IMR-90 (cell line): ENCODE data around the gene DARS1. TPM values are rescaled to one million over a fixed set of nuclear protein-coding genes. Genes with fewer than 3 reads are reported as not detected.

Experiments used
- ATAC-seq: fragments of 200-7000 bp; cut with Tn5 transposase; 2 replicates; pipeline ENCODE4 v1.9.1; 2020; ENCODE audit warnings: low read depth, mild to moderate bottlenecking, moderate library complexity
- BruUV-seq: library from RNA; stranded (reverse); fragments of 400-500 nt; replicated peaks from 2 replicates; lab custom pipeline; 2021; lab: Mats Ljungman, UMichigan
- CTCF ChIA-PET: fragments of 300-600 bp; formaldehyde crosslinking; extraction: SDS; loops from one replicate; lab custom pipeline; 2021; ENCODE audit warnings: antibody characterized with exemption; lab: Yijun Ruan, JAX
- POLR2A ChIA-PET: fragments of 300-600 bp; sonication (Branson Sonifier 250); formaldehyde crosslinking; loops from one replicate; lab custom pipeline; 2022; ENCODE audit warnings: antibody characterized with exemption; ENCODE audit not compliant: unreplicated experiment; lab: Charles Lee
- DNase-seq: peaks from one replicate; pipeline ENCODE4 v3.0.0; 2013
- H2AFZ ChIP-seq: replicated peaks from 2 replicates; pipeline ENCODE3; 2013; ENCODE audit warnings: low read length, mild to moderate bottlenecking; ENCODE audit not compliant: poor library complexity
- H2AK5ac ChIP-seq: 2 replicates; pipeline ENCODE4 v1.6.1; 2013; ENCODE audit warnings: low read depth, low read length, inconsistent platforms
- H2AK9ac ChIP-seq: replicated peaks from 2 replicates; pipeline ENCODE3; 2013; ENCODE audit warnings: mild to moderate bottlenecking, low read depth, low read length, moderate library complexity; ENCODE audit not compliant: poor library complexity
- H2BK120ac ChIP-seq: 2 replicates; pipeline ENCODE4 v1.6.1; 2013; ENCODE audit warnings: low read depth, low read length, inconsistent platforms
- H2BK15ac ChIP-seq: 3 replicates; pipeline ENCODE4 v1.6.1; 2013; ENCODE audit warnings: low read depth, low read length, inconsistent platforms
- H2BK20ac ChIP-seq: 2 replicates; pipeline ENCODE4 v1.6.1; 2013; ENCODE audit warnings: low read depth, mild to moderate bottlenecking, inconsistent platforms, low read length, moderate library complexity
- H2BK5ac ChIP-seq: 2 replicates; pipeline ENCODE4 v1.6.1; 2013; ENCODE audit warnings: mild to moderate bottlenecking, low read depth, low read length, inconsistent platforms; ENCODE audit not compliant: poor library complexity, severe bottlenecking
- H3K14ac ChIP-seq: replicated peaks from 2 replicates; pipeline ENCODE4 v1.6.1; 2013; ENCODE audit warnings: low read depth, low read length, inconsistent platforms
- H3K18ac ChIP-seq: 2 replicates; pipeline ENCODE4 v1.6.1; 2013; ENCODE audit warnings: low read depth, low read length, control low read depth
- H3K23ac ChIP-seq: 2 replicates; pipeline ENCODE4 v1.6.1; 2013; ENCODE audit warnings: low read depth, low read length, inconsistent platforms
- H3K27ac ChIP-seq: 2 replicates; pipeline ENCODE4 v1.5.1; 2013; ENCODE audit warnings: mild to moderate bottlenecking, control low read depth, low read length; ENCODE audit not compliant: insufficient read depth
- H3K27me3 ChIP-seq: 2 replicates; pipeline ENCODE4 v1.6.1; 2013; ENCODE audit warnings: low read length; ENCODE audit not compliant: control insufficient read depth, insufficient read depth
- H3K36me3 ChIP-seq: 2 replicates; pipeline ENCODE4 v1.6.1; 2013; ENCODE audit warnings: low read length, mixed read lengths; ENCODE audit not compliant: control insufficient read depth, insufficient read depth
- H3K4ac ChIP-seq: 2 replicates; pipeline ENCODE4 v1.6.1; 2013; ENCODE audit warnings: low read depth, low read length, inconsistent platforms
- H3K4me1 ChIP-seq: 2 replicates; pipeline ENCODE4 v1.6.1; 2013; ENCODE audit warnings: low read length, mixed read lengths; ENCODE audit not compliant: control insufficient read depth, insufficient read depth
- H3K4me2 ChIP-seq: 2 replicates; pipeline ENCODE4 v1.6.1; 2013; ENCODE audit warnings: low read depth, mild to moderate bottlenecking, control low read depth, low read length, moderate library complexity
- H3K4me3 ChIP-seq: 2 replicates; pipeline ENCODE4 v1.5.1; 2013; ENCODE audit warnings: low read depth, mild to moderate bottlenecking, control low read depth, low read length, moderate library complexity; ENCODE audit not compliant: insufficient read depth
- H3K56ac ChIP-seq: 2 replicates; pipeline ENCODE4 v1.6.1; 2013; ENCODE audit warnings: low read length, inconsistent platforms; ENCODE audit not compliant: insufficient read depth; ENCODE audit errors: extremely low read depth
- H3K79me1 ChIP-seq, 2 experiments: 2 replicates each; pipeline ENCODE4 v1.6.1; 2013; ENCODE audit warnings: low read length in 2 of 2, inconsistent platforms in 1 of 2, low read depth in 1 of 2
- H3K9ac ChIP-seq: 2 replicates; pipeline ENCODE4 v1.6.1; 2013; ENCODE audit warnings: low read depth, low read length, control low read depth
- H3K9me1 ChIP-seq: 2 replicates; pipeline ENCODE4 v1.6.1; 2013; ENCODE audit warnings: low read length, inconsistent platforms; ENCODE audit not compliant: insufficient read depth
- H3K9me3 ChIP-seq: 2 replicates; pipeline ENCODE4 v1.6.1; 2013; ENCODE audit warnings: low read length; ENCODE audit not compliant: control insufficient read depth, insufficient read depth
- H4K20me1 ChIP-seq: 2 replicates; pipeline ENCODE4 v1.6.1; 2013; ENCODE audit warnings: low read length, inconsistent platforms; ENCODE audit not compliant: insufficient read depth
- H4K5ac ChIP-seq: 2 replicates; pipeline ENCODE4 v1.6.1; 2013; ENCODE audit warnings: mild to moderate bottlenecking, low read depth, low read length, control low read depth
- H4K8ac ChIP-seq, 2 experiments: 2 replicates each; pipeline ENCODE4 v1.6.1; 2013; ENCODE audit warnings: low read depth in 2 of 2, low read length in 2 of 2, control low read depth in 1 of 2, inconsistent platforms in 1 of 2
- H4K91ac ChIP-seq: 2 replicates; pipeline ENCODE4 v1.6.1; 2013; ENCODE audit warnings: low read depth, low read length, inconsistent platforms; ENCODE audit not compliant: insufficient read depth
- MXI1 ChIP-seq: IDR thresholded peaks from 2 replicates; pipeline ENCODE4 v1.6.1; 2012; ENCODE audit warnings: low read depth, mild to moderate bottlenecking, low read length, moderate library complexity, borderline replicate concordance
- RAD21 ChIP-seq: IDR thresholded peaks from 2 replicates; pipeline ENCODE4 v1.6.1; 2012; ENCODE audit warnings: low read length, improper control_type of control experiment
- SMC3 ChIP-seq: fragments of 150-350 bp; IDR thresholded peaks from 2 replicates; pipeline ENCODE4 v1.6.1; 2016; ENCODE audit warnings: low read depth, mild to moderate bottlenecking, antibody characterized with exemption, low read length, moderate library complexity
- WGBS, 2 experiments: methylation state at CpG; one replicate each; pipeline versions ENCODE4 v1.1.5 to v1.1.7; 2013; ENCODE audit warnings: missing lambda C conversion rate in 2 of 2; ENCODE audit not compliant: insufficient read length in 1 of 2; ENCODE audit errors: extremely low coverage in 2 of 2; 5-methylcytosine and 5-hydroxymethylcytosine counted together
- dilution Hi-C: fragments of 300-500 bp; cut with HindIII; formaldehyde crosslinking; loops from one replicate; pipeline ENCODE4 v1.14.3; 2018; ENCODE audit warnings: low sequenced_read_pairs; ENCODE audit not compliant: unreplicated experiment
- in situ Hi-C: fragments of 300-500 bp; cut with MboI; formaldehyde crosslinking; loops from 3 replicates; pipeline ENCODE4 v1.14.3; 2019; ENCODE audit warnings: low sequenced_read_pairs, inconsistent platforms, mixed read lengths
- intact Hi-C: fragments of 100-400 bp; cut with micrococcal nuclease; formaldehyde crosslinking; loops from 2 replicates; pipeline ENCODE4 v1.10.0; 2022
- polyA plus RNA-seq, 3 experiments: library from polyadenylated mRNA; depleted of rRNA; stranded (reverse); fragments of >200 nt; gene quantifications; 2 replicates each; pipeline ENCODE4 v1.2.3, GENCODE V29; 2012; ENCODE audit warnings: low replicate concordance in 1 of 3
- total RNA-seq: library from RNA; depleted of rRNA; stranded (reverse); fragments of >200 nt; gene quantifications from 2 replicates; pipeline ENCODE4 v1.2.3, GENCODE V29; 2012
- TF ChIP-seq, protein P1 (sequence below): conservative IDR thresholded peaks from 2 replicates; pipeline ENCODE4 v1.5.1; 2012; ENCODE audit warnings: mild to moderate bottlenecking, low read depth, low read length, improper control_type of control experiment

Gene DARS1
- total and polyA plus RNA-seq, 2 of the 4 experiments (the other 2 are of a cell fraction), result 56.5 to 66.5 TPM

DNA sequence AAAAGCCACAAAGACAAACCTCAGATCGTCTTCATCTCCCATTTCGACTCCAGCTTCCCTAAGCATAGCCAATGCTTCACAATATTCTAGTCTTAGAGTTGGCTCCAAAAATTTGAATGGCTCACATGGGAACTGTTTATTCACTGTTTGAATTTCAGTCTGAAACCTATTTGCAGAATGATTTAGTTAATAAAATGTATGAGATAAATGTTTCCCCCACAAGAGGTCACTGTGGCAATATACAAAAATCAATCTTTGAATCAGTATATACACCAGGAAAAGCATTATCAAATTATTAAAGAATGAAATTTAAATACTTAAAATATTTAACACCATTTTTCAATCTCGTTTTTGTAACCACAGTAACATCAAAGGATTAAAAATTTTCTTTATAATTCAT is 69.2 kb downstream of the DARS1 start:
- peak; percentile 40 for DNase-seq

More for the DNA sequence above, 69.2 kb downstream of the DARS1 start:
- dilution Hi-C loops (no loop called here), intact Hi-C loops (loop anchor here (1.0 to 5.0 kb wide), 2 partner anchors 462 to 1921 kb away; no protein-coding TSS in a partner anchor), in situ Hi-C loops (loop anchor here (5.0 to 25.0 kb wide), 2 partner anchors 461 to 1921 kb away; no protein-coding TSS in a partner anchor)
- Histone ChIP-seq H2BK5ac (no peak overlapping the region), H2BK15ac (no peak overlapping the region; the same call in 2 of the 3 replicates), H3K56ac (no peak overlapping the region), H3K36me3 (peaks cover 2% of the 10 kb centered on the region; the same call in 1 of the 2 replicates), H2BK120ac (no peak overlapping the region), H3K4ac (no peak overlapping the region), H3K79me1 (no peaks in the 10 kb centered on the region), H4K20me1 (peaks cover 3% of the 10 kb centered on the region; the same call in 1 of the 2 replicates), H3K27ac (no peak overlapping the region), H2AFZ (no peak overlapping the region), H3K23ac (no peak overlapping the region), H2AK5ac (no peak overlapping the region), H3K14ac (no peak overlapping the region), H3K4me2 (no peak overlapping the region), H3K9ac (no peak overlapping the region), H3K18ac (no peak overlapping the region), H4K91ac (no peak overlapping the region), H4K5ac (no peak overlapping the region), H3K9me1 (no peaks in the 10 kb centered on the region), H3K27me3 (no peaks in the 10 kb centered on the region), H2AK9ac (no peak overlapping the region), H3K4me1 (no peaks in the 10 kb centered on the region), H3K9me3 (no peaks in the 10 kb centered on the region), H2BK20ac (no peak overlapping the region), H3K4me3 (no peak overlapping the region), H4K8ac (no peak overlapping the region)
- no TSS peak for BruUV-seq
- peak; percentile 71 for ATAC-seq
- TF ChIP-seq, protein P1, sequence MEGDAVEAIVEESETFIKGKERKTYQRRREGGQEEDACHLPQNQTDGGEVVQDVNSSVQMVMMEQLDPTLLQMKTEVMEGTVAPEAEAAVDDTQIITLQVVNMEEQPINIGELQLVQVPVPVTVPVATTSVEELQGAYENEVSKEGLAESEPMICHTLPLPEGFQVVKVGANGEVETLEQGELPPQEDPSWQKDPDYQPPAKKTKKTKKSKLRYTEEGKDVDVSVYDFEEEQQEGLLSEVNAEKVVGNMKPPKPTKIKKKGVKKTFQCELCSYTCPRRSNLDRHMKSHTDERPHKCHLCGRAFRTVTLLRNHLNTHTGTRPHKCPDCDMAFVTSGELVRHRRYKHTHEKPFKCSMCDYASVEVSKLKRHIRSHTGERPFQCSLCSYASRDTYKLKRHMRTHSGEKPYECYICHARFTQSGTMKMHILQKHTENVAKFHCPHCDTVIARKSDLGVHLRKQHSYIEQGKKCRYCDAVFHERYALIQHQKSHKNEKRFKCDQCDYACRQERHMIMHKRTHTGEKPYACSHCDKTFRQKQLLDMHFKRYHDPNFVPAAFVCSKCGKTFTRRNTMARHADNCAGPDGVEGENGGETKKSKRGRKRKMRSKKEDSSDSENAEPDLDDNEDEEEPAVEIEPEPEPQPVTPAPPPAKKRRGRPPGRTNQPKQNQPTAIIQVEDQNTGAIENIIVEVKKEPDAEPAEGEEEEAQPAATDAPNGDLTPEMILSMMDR, result peak; percentile 45
- TF ChIP-seq SMC3 (peak; percentile 30; the same call in 1 of the 2 replicates), MXI1 (no peak), RAD21 (peak; percentile 43)
- no CpG with 5 or more reads among the region's 3 CpGs for WGBS, 2 experiments
- ChIA-PET CTCF (interaction anchor here (0.6 kb wide), 1 partner anchor 89 kb away, joined by 3 read pairs; no protein-coding TSS in a partner anchor), POLR2A (no interaction called here)
